GM23338 (cell line): ENCODE measurements around the gene LYST. TPM values are rescaled to one million over a fixed set of nuclear protein-coding genes. Genes with fewer than 3 reads are reported as not detected.

Source experiments
- ATAC-seq: fragments of 200-7000 bp; cut with Tn5 transposase; 3 replicates; pipeline ENCODE4 v1.9.1; 2020
- DNase-seq: peaks from one replicate; pipeline ENCODE4 v3.0.0-alpha.2; 2015; ENCODE audit warnings: low spot score
- H2AFZ ChIP-seq: fragments of 200-600 bp; sonication (generic); 2 replicates; pipeline ENCODE4 v1.8.0; 2016; ENCODE audit warnings: antibody characterized with exemption, mild to moderate bottlenecking, moderate library complexity
- H3F3A ChIP-seq: fragments of 200-600 bp; sonication (generic); replicated peaks from 2 replicates; pipeline ENCODE4 v1.8.0; 2017; ENCODE audit warnings: antibody characterized with exemption, mixed run types, low read depth
- H3K27ac ChIP-seq: fragments of 200-600 bp; sonication (generic); 2 replicates; pipeline ENCODE4 v1.6.1; 2016; ENCODE audit warnings: low read depth
- H3K27me3 ChIP-seq: fragments of 200-600 bp; sonication (generic); 2 replicates; pipeline ENCODE4 v1.8.0; 2016; ENCODE audit warnings: mild to moderate bottlenecking, mixed run types, moderate library complexity; ENCODE audit not compliant: insufficient read depth
- H3K36me3 ChIP-seq: fragments of 200-600 bp; sonication (generic); 2 replicates; pipeline ENCODE4 v1.8.0; 2016; ENCODE audit warnings: mild to moderate bottlenecking; ENCODE audit not compliant: insufficient read depth
- H3K4me1 ChIP-seq: fragments of 200-600 bp; sonication (generic); 2 replicates; pipeline ENCODE4 v1.8.0; 2016; ENCODE audit warnings: mild to moderate bottlenecking, moderate library complexity; ENCODE audit not compliant: insufficient read depth
- H3K4me2 ChIP-seq: fragments of 200-600 bp; sonication (generic); 2 replicates; pipeline ENCODE4 v1.7.1; 2017; ENCODE audit warnings: mixed run types
- H3K4me3 ChIP-seq: fragments of 200-600 bp; sonication (generic); 2 replicates; pipeline ENCODE4 v1.6.1; 2016; ENCODE audit warnings: mixed run types
- H3K79me2 ChIP-seq: fragments of 200-600 bp; sonication (generic); replicated peaks from 2 replicates; pipeline ENCODE4 v1.8.0; 2017; ENCODE audit warnings: mild to moderate bottlenecking; ENCODE audit not compliant: insufficient read depth
- H3K9me2 ChIP-seq: fragments of 200-600 bp; sonication (generic); 2 replicates; pipeline ENCODE4 v1.8.0; 2017; ENCODE audit not compliant: insufficient read depth
- H4K20me1 ChIP-seq: fragments of 200-600 bp; sonication (generic); replicated peaks from 2 replicates; pipeline ENCODE4 v1.8.0; 2017; ENCODE audit warnings: mild to moderate bottlenecking; ENCODE audit not compliant: insufficient read depth
- H3K27ac Mint-ChIP-seq: 2 replicates; pipeline ENCODE4 v1.8.0; 2020; ENCODE audit warnings: inconsistent platforms, mild to moderate bottlenecking, moderate library complexity, mixed read lengths
- H3K27me3 Mint-ChIP-seq: 3 replicates; pipeline ENCODE4 v1.8.0; 2022; ENCODE audit warnings: low read depth, mild to moderate bottlenecking, moderate library complexity, mixed read lengths, inconsistent platforms; ENCODE audit not compliant: insufficient read depth, poor library complexity
- H3K36me3 Mint-ChIP-seq: 3 replicates; pipeline ENCODE4 v1.8.0; 2021; ENCODE audit warnings: low read depth, mild to moderate bottlenecking, inconsistent platforms, moderate library complexity, mixed read lengths
- H3K4me1 Mint-ChIP-seq: 3 replicates; pipeline ENCODE4 v1.8.0; 2020; ENCODE audit warnings: mild to moderate bottlenecking, inconsistent platforms, mixed read lengths
- H3K4me3 Mint-ChIP-seq: 3 replicates; pipeline ENCODE4 v1.8.0; 2021; ENCODE audit warnings: moderate library complexity, mild to moderate bottlenecking, inconsistent platforms, mixed read lengths
- H3K9me3 Mint-ChIP-seq: 3 replicates; pipeline ENCODE4 v1.8.0; 2020; ENCODE audit warnings: moderate library complexity, mild to moderate bottlenecking, inconsistent platforms, mixed read lengths
- CREB1 ChIP-seq: fragments of 250-450 bp; sonication (Bioruptor Pico); IDR thresholded peaks from 2 replicates; pipeline ENCODE4 v1.5.0; 2020; ENCODE audit warnings: low read depth, mild to moderate bottlenecking, moderate library complexity
- EZH2phosphoT487 ChIP-seq: fragments of 200-600 bp; sonication (generic); IDR thresholded peaks from one replicate; pipeline ENCODE4 v1.8.1; 2018; ENCODE audit warnings: antibody characterized with exemption; ENCODE audit not compliant: unreplicated experiment
- JUNB ChIP-seq: IDR thresholded peaks from one replicate; pipeline ENCODE4 v1.6.1; 2016; ENCODE audit warnings: antibody characterized with exemption; ENCODE audit not compliant: unreplicated experiment
- POLR2AphosphoS5 ChIP-seq: IDR thresholded peaks from 2 replicates; pipeline ENCODE4 v1.6.1; 2016; ENCODE audit warnings: antibody characterized with exemption, low read depth
- STAT1 ChIP-seq: IDR thresholded peaks from one replicate; pipeline ENCODE4 v1.6.1; 2016; ENCODE audit warnings: antibody characterized with exemption; ENCODE audit not compliant: unreplicated experiment
- ZNF331 ChIP-seq: fragments of 250-450 bp; sonication (Bioruptor Pico); IDR thresholded peaks from 2 replicates; pipeline ENCODE4 v1.5.0; 2020; ENCODE audit warnings: low read depth, mild to moderate bottlenecking, moderate library complexity
- polyA plus RNA-seq: library from polyadenylated mRNA; unstranded; fragments of >200 nt; fragmentation: Nextera tagmentation; extraction: Ambion mirVana; gene quantifications from 2 replicates; pipeline ENCODE4 v1.2.1, GENCODE V29; 2016
- total RNA-seq: library from RNA; depleted of rRNA; stranded (reverse); fragments of >200 nt; shearing (Covaris generic); gene quantifications from 2 replicates; pipeline ENCODE4 v1.2.3, GENCODE V29; 2014
- TF ChIP-seq, protein P1 (sequence below), 2 experiments: fragments of 200-600 bp in 1 of 2; sonication (generic) in 1 of 2; conservative IDR thresholded peaks; 2 replicates each; pipeline versions ENCODE4 v1.5.1 to v1.6.1; 2016 to 2017; ENCODE audit warnings: antibody characterized with exemption in 2 of 2, low read depth in 2 of 2, mild to moderate bottlenecking in 2 of 2, moderate library complexity in 1 of 2
- TF ChIP-seq, protein P2 (sequence below): fragments of 250-450 bp; sonication (Bioruptor Pico); IDR thresholded peaks from 2 replicates; pipeline ENCODE4 v1.5.0; 2020; ENCODE audit warnings: mild to moderate bottlenecking, moderate library complexity

Gene LYST
- total and polyA plus RNA-seq, 2 experiments from 2014 or later: 0.21 to 1.0 TPM

DNA sequence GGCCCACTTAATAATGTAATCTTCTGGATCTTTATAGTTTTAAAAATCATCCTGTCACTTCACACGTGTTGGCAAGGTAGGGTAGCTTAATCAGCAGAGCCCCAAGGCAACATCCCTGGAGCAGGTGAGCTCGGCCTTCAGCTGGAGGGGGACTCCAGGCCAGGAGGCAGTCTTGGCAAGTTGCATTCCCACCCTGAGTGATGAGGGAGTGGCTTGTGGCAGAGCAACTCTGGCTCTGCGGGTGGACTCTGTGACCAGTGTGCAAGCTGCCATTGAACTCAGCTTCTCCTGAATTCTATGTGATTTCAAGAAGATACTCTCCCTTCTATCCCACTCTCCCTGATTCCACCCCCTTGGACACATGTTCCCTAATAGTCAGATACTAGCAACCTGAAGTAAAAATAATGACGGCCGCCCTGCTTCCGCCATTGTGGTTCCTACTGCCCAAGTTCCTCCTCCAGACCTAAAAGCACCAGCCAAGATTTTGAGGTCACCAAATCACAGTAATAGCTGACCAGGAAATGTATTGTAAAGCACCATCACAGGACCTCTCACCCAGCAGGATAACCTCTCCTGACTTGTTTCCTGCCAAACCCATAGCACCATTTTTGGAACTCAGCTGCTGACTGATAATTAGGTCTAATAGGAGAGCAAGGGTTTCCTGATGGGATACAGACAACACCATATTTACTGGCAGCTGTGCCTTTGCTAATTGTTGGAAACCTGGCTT is 11.5 kb upstream of the LYST start:
- Mint-ChIP-seq H3K4me3 (no peak overlapping the region), H3K9me3 (no peaks in the 10 kb centered on the region), H3K27me3 (peaks cover 2% of the 10 kb centered on the region), H3K27ac (no peak overlapping the region), H3K36me3 (no peaks in the 10 kb centered on the region), H3K4me1 (no peaks in the 10 kb centered on the region)
- Histone ChIP-seq H3K4me2 (no peak overlapping the region), H3K27ac (no peak overlapping the region), H3F3A (no peaks in the 10 kb centered on the region), H3K4me1 (no peaks in the 10 kb centered on the region), H3K27me3 (no peaks in the 10 kb centered on the region), H3K4me3 (no peak overlapping the region), H2AFZ (0 out of 2 replicates have a peak overlapping the region, but pooled peaks have one; percentile 59), H3K36me3 (no peaks in the 10 kb centered on the region), H3K9me2 (no peaks in the 10 kb centered on the region), H4K20me1 (no peaks in the 10 kb centered on the region), H3K79me2 (no peaks in the 10 kb centered on the region)
- no peak for DNase-seq
- TF ChIP-seq POLR2AphosphoS5 (no peak), STAT1 (no peak), ZNF331 (CRISPR knock-in tag) (no peak), CREB1 (CRISPR knock-in tag) (no peak), EZH2phosphoT487 (no peak), JUNB (no peak)
- TF ChIP-seq, protein P1, sequence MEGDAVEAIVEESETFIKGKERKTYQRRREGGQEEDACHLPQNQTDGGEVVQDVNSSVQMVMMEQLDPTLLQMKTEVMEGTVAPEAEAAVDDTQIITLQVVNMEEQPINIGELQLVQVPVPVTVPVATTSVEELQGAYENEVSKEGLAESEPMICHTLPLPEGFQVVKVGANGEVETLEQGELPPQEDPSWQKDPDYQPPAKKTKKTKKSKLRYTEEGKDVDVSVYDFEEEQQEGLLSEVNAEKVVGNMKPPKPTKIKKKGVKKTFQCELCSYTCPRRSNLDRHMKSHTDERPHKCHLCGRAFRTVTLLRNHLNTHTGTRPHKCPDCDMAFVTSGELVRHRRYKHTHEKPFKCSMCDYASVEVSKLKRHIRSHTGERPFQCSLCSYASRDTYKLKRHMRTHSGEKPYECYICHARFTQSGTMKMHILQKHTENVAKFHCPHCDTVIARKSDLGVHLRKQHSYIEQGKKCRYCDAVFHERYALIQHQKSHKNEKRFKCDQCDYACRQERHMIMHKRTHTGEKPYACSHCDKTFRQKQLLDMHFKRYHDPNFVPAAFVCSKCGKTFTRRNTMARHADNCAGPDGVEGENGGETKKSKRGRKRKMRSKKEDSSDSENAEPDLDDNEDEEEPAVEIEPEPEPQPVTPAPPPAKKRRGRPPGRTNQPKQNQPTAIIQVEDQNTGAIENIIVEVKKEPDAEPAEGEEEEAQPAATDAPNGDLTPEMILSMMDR (conservative IDR thresholded peaks at IDR 0.05; ENCODE audit: low read depth in 2 of 2): no peak
- TF ChIP-seq, protein P2, sequence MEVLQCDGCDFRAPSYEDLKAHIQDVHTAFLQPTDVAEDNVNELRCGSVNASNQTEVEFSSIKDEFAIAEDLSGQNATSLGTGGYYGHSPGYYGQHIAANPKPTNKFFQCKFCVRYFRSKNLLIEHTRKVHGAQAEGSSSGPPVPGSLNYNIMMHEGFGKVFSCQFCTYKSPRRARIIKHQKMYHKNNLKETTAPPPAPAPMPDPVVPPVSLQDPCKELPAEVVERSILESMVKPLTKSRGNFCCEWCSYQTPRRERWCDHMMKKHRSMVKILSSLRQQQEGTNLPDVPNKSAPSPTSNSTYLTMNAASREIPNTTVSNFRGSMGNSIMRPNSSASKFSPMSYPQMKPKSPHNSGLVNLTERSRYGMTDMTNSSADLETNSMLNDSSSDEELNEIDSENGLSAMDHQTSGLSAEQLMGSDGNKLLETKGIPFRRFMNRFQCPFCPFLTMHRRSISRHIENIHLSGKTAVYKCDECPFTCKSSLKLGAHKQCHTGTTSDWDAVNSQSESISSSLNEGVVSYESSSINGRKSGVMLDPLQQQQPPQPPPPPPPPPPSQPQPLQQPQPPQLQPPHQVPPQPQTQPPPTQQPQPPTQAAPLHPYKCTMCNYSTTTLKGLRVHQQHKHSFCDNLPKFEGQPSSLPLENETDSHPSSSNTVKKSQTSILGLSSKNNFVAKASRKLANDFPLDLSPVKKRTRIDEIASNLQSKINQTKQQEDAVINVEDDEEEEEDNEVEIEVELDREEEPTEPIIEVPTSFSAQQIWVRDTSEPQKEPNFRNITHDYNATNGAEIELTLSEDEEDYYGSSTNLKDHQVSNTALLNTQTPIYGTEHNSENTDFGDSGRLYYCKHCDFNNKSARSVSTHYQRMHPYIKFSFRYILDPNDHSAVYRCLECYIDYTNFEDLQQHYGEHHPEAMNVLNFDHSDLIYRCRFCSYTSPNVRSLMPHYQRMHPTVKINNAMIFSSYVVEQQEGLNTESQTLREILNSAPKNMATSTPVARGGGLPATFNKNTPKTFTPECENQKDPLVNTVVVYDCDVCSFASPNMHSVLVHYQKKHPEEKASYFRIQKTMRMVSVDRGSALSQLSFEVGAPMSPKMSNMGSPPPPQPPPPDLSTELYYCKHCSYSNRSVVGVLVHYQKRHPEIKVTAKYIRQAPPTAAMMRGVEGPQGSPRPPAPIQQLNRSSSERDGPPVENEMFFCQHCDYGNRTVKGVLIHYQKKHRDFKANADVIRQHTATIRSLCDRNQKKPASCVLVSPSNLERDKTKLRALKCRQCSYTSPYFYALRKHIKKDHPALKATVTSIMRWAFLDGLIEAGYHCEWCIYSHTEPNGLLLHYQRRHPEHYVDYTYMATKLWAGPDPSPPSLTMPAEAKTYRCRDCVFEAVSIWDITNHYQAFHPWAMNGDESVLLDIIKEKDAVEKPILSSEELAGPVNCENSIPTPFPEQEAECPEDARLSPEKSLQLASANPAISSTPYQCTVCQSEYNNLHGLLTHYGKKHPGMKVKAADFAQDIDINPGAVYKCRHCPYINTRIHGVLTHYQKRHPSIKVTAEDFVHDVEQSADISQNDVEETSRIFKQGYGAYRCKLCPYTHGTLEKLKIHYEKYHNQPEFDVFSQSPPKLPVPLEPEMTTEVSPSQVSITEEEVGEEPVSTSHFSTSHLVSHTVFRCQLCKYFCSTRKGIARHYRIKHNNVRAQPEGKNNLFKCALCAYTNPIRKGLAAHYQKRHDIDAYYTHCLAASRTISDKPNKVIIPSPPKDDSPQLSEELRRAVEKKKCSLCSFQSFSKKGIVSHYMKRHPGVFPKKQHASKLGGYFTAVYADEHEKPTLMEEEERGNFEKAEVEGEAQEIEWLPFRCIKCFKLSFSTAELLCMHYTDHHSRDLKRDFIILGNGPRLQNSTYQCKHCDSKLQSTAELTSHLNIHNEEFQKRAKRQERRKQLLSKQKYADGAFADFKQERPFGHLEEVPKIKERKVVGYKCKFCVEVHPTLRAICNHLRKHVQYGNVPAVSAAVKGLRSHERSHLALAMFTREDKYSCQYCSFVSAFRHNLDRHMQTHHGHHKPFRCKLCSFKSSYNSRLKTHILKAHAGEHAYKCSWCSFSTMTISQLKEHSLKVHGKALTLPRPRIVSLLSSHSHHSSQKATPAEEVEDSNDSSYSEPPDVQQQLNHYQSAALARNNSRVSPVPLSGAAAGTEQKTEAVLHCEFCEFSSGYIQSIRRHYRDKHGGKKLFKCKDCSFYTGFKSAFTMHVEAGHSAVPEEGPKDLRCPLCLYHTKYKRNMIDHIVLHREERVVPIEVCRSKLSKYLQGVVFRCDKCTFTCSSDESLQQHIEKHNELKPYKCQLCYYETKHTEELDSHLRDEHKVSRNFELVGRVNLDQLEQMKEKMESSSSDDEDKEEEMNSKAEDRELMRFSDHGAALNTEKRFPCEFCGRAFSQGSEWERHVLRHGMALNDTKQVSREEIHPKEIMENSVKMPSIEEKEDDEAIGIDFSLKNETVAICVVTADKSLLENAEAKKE (CRISPR knock-in tag): no peak
- ATAC-seq: no peak
